ENCODE results near the gene ALS2CL. TPM values are rescaled to one million over a fixed set of nuclear protein-coding genes. Genes with fewer than 3 reads are reported as not detected.

The ALS2CL gene
- total RNA-seq, 1 experiment from 2014 or later: 67.5 TPM

GRCh38 chr3:46675843-46676567 is 17.5 kb downstream of the ALS2CL start:
- BruUV-seq (replicated peaks): no TSS peak
- H3K9me3 ChIP-seq (ENCODE audit: insufficient read depth, low read depth): no peaks in the 10 kb centered on the region
- no peak overlapping the region for H2AFZ ChIP-seq
- H3K27me3 ChIP-seq (ENCODE audit: insufficient read depth, low read depth): no peaks in the 10 kb centered on the region
- no peaks in the 10 kb centered on the region for H3F3A ChIP-seq (ENCODE audit: insufficient read depth, low read depth)
- no peak overlapping the region for H3K4me3 ChIP-seq
- no peak for DNase-seq
- H3K79me2 ChIP-seq (ENCODE audit: low read depth): no peaks in the 10 kb centered on the region
- no peaks in the 10 kb centered on the region for H3K4me1 ChIP-seq (replicated peaks; ENCODE audit: insufficient read depth)
- TF ChIP-seq EZH2 (IDR thresholded peaks at IDR 0.05; ENCODE audit: low read depth): no peak
- no peak for TF ChIP-seq CTCF (conservative IDR thresholded peaks at IDR 0.05)
- intact Hi-C loops (cut with micrococcal nuclease; ENCODE audit: unreplicated experiment): no loop called here
- ChIA-PET CTCF (no interaction called here), POLR2A (ENCODE audit: unreplicated experiment) (interaction anchor here (0.6 to 0.8 kb wide), 2 partner anchors 12 to 27 kb away, joined by 3 to 7 read pairs; no protein-coding TSS in a partner anchor)
- H3K27ac ChIP-seq: no peak overlapping the region
- no peaks in the 10 kb centered on the region for H3K9me2 ChIP-seq (ENCODE audit: insufficient read depth)
- no peak overlapping the region for H3K4me2 ChIP-seq
- no peaks in the 10 kb centered on the region for H3K36me3 ChIP-seq (ENCODE audit: low read depth)
- H4K20me1 ChIP-seq (ENCODE audit: insufficient read depth): no peaks in the 10 kb centered on the region

- DNase-seq: no peak
- CTCF ChIA-PET: no interaction called here
- Histone ChIP-seq H3K9me2 (ENCODE audit: insufficient read depth) (no peaks in the 10 kb centered on the region), H3K4me1 (replicated peaks; ENCODE audit: insufficient read depth) (no peaks in the 10 kb centered on the region), H3F3A (ENCODE audit: insufficient read depth, low read depth) (no peaks in the 10 kb centered on the region), H3K79me2 (ENCODE audit: low read depth) (no peaks in the 10 kb centered on the region), H3K27me3 (ENCODE audit: insufficient read depth, low read depth) (no peaks in the 10 kb centered on the region), H3K36me3 (ENCODE audit: low read depth) (no peaks in the 10 kb centered on the region), H3K4me2 (no peak overlapping the region), H4K20me1 (ENCODE audit: insufficient read depth) (no peaks in the 10 kb centered on the region), H3K9me3 (ENCODE audit: insufficient read depth, low read depth) (no peaks in the 10 kb centered on the region), H3K27ac (no peak overlapping the region), H3K4me3 (no peak overlapping the region), H2AFZ (no peak overlapping the region)
- no TSS peak for BruUV-seq (replicated peaks)
- no peak for TF ChIP-seq EZH2 (IDR thresholded peaks at IDR 0.05; ENCODE audit: low read depth)
- no peak for TF ChIP-seq CTCF (conservative IDR thresholded peaks at IDR 0.05)
- POLR2A ChIA-PET (ENCODE audit: unreplicated experiment): interaction anchor here (0.6 kb wide), 1 partner anchor 28 kb away, joined by 7 read pairs; no protein-coding TSS in a partner anchor
- intact Hi-C loops (cut with micrococcal nuclease; ENCODE audit: unreplicated experiment): no loop called here
Measured at GRCh38 chr3:46675426-46675825, 18.1 kb downstream of the ALS2CL start.

- Histone ChIP-seq H2AFZ (no peak overlapping the region), H4K20me1 (ENCODE audit: insufficient read depth) (no peaks in the 10 kb centered on the region), H3K79me2 (ENCODE audit: low read depth) (no peaks in the 10 kb centered on the region), H3K27me3 (ENCODE audit: insufficient read depth, low read depth) (no peaks in the 10 kb centered on the region), H3F3A (ENCODE audit: insufficient read depth, low read depth) (no peaks in the 10 kb centered on the region), H3K9me2 (ENCODE audit: insufficient read depth) (no peaks in the 10 kb centered on the region), H3K36me3 (ENCODE audit: low read depth) (no peaks in the 10 kb centered on the region), H3K4me1 (replicated peaks; ENCODE audit: insufficient read depth) (no peaks in the 10 kb centered on the region), H3K4me3 (no peak overlapping the region), H3K27ac (no peak overlapping the region), H3K9me3 (ENCODE audit: insufficient read depth, low read depth) (no peaks in the 10 kb centered on the region), H3K4me2 (no peak overlapping the region)
- TF ChIP-seq EZH2 (IDR thresholded peaks at IDR 0.05; ENCODE audit: low read depth) (no peak), CTCF (conservative IDR thresholded peaks at IDR 0.05) (peak; percentile 34; the same call in 1 of the 2 replicates)
- no peak for DNase-seq
- intact Hi-C loops (cut with micrococcal nuclease; ENCODE audit: unreplicated experiment): no loop called here
- POLR2A ChIA-PET (ENCODE audit: unreplicated experiment): interaction anchor here (0.6 kb wide), 1 partner anchor 20 kb away, joined by 6 read pairs; no protein-coding TSS in a partner anchor
- BruUV-seq (replicated peaks): no TSS peak
- CTCF ChIA-PET: no interaction called here
Measured at GRCh38 chr3:46674031-46674845, 19.2 kb downstream of the ALS2CL start.

All from PC-9 (cell line).